ENCODE measurements around the gene SWAP70.

DNA sequence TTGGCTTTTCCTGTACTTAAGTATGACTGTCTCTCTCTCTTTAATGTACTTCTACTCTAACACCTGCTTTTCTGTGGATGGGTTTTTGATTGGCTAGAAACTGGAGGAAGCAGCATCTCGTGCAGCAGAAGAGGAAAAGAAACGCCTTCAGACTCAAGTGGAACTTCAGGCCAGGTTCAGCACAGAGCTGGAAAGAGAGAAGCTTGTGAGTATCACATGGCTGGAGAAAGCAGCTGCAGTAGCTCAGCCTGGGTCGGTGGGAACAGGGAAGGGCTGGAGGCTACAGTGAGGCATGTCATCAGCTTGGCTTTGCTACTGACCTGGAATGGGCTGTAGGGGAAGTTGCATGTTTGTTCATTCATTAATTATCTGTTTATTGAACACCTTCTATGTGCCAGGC, 74.2 kb downstream of the SWAP70 start:
- no peak for TF ChIP-seq POLR2A (IDR thresholded peaks at IDR 0.05; ENCODE audit: low read length)
- no peak for TF ChIP-seq GATA1 (IDR thresholded peaks at IDR 0.05; ENCODE audit: low read depth, low read length)

All from erythroblast (primary cell).